HepG2 (cell line): ENCODE results near the gene SLFNL1. TPM values are rescaled to one million over a fixed set of nuclear protein-coding genes. Genes with fewer than 3 reads are reported as not detected.

Experiments
- ATAC-seq: fragments of 200-7000 bp; cut with Tn5 transposase; 3 replicates; pipeline ENCODE4 v1.9.1; 2020; ENCODE audit warnings: mild to moderate bottlenecking, moderate library complexity
- BruUV-seq: library from RNA; stranded (reverse); fragments of 400-500 nt; replicated peaks from 2 replicates; lab custom pipeline; 2021; lab: Mats Ljungman, UMichigan
- CTCF ChIA-PET: fragments of 300-600 bp; formaldehyde crosslinking; extraction: SDS; loops from one replicate; lab custom pipeline; 2021; ENCODE audit warnings: low total read pairs, inconsistent platforms, low intra/inter-chr PET ratio; lab: Yijun Ruan, JAX
- POLR2A ChIA-PET: fragments of 350-600 bp; sonication (Branson Sonifier 250); formaldehyde crosslinking; loops from one replicate; lab custom pipeline; 2020; ENCODE audit warnings: antibody characterized with exemption, inconsistent platforms; lab: Yijun Ruan, JAX
- DNase-seq: peaks from one replicate; pipeline ENCODE4 v3.0.0-alpha.2; 2015; ENCODE audit warnings: low spot score
- FAIRE-seq: peaks from 3 replicates; lab custom pipeline; 2011; peaks lifted over from hg19 to GRCh38; lab: Jason Lieb, UNC
- H2AFZ ChIP-seq: one replicate; pipeline ENCODE4 v1.6.1; 2011; ENCODE audit warnings: low read length, inconsistent platforms
- H3K27ac ChIP-seq: fragments of 300-600 bp; 3 replicates; pipeline ENCODE4 v1.8.0; 2011; ENCODE audit warnings: mixed run types, mild to moderate bottlenecking, mixed read lengths, low read length, inconsistent platforms; ENCODE audit not compliant: insufficient read depth; ENCODE audit errors: extremely low read length
- H3K27me3 ChIP-seq, 2 experiments: fragments of 200-600 bp in 1 of 2; 2 replicates in 1 of 2; 3 replicates in 1 of 2; pipeline versions ENCODE4 v1.6.0 to v1.8.0; 2011; ENCODE audit warnings: low read length in 2 of 2, mild to moderate bottlenecking in 2 of 2, moderate library complexity in 2 of 2, inconsistent platforms in 1 of 2; ENCODE audit not compliant: insufficient read depth in 2 of 2, control insufficient read depth in 1 of 2
- H3K36me3 ChIP-seq, 2 experiments: fragments of 200-600 bp in 1 of 2; replicated peaks in 1 of 2; 2 replicates in 1 of 2; 3 replicates in 1 of 2; pipeline versions ENCODE4 v1.5.1 to v1.8.0; 2011; ENCODE audit warnings: low read length in 2 of 2, inconsistent platforms in 1 of 2; ENCODE audit not compliant: insufficient read depth in 2 of 2, control insufficient read depth in 1 of 2
- H3K4me1 ChIP-seq: 2 replicates; pipeline ENCODE4 v1.5.1; 2012; ENCODE audit warnings: low read length, inconsistent platforms; ENCODE audit not compliant: insufficient read depth
- H3K4me2 ChIP-seq: 2 replicates; pipeline ENCODE4 v1.6.0; 2011; ENCODE audit warnings: low read depth, low read length, inconsistent platforms
- H3K4me3 ChIP-seq, 3 experiments: fragments of 200-600 bp in 1 of 3; sonication (generic), shearing (Covaris generic) in 1 of 3; replicated peaks in 1 of 3; 2 replicates each; pipeline ENCODE4 v1.5.1; 2011 to 2016; ENCODE audit warnings: low read length in 3 of 3, inconsistent platforms in 2 of 3, low read depth in 2 of 3, mild to moderate bottlenecking in 2 of 3, control low read depth in 1 of 3, mixed read lengths in 1 of 3; ENCODE audit not compliant: insufficient read depth in 1 of 3
- H3K79me2 ChIP-seq: one replicate; pipeline ENCODE4 v1.6.1; 2011; ENCODE audit warnings: low read length, inconsistent platforms; ENCODE audit not compliant: insufficient read depth
- H3K9ac ChIP-seq: 2 replicates; pipeline ENCODE4 v1.6.0; 2011; ENCODE audit warnings: mild to moderate bottlenecking, low read depth, low read length, inconsistent platforms; ENCODE audit not compliant: insufficient read depth
- H3K9me3 ChIP-seq: 2 replicates; pipeline ENCODE4 v1.5.1; 2012; ENCODE audit warnings: mild to moderate bottlenecking, low read length
- H4K20me1 ChIP-seq: 2 replicates; pipeline ENCODE4 v1.6.0; 2011; ENCODE audit warnings: inconsistent platforms, mild to moderate bottlenecking, low read length, moderate library complexity; ENCODE audit not compliant: insufficient read depth
- AGO2 ChIP-seq: fragments of 200-400 bp; formaldehyde crosslinking; optimal IDR thresholded peaks from 2 replicates; pipeline ENCODE3; 2017; ENCODE audit warnings: mild to moderate bottlenecking, low read depth, low read length, moderate library complexity
- ARNT2 ChIP-seq: sonication (generic); formaldehyde crosslinking; IDR thresholded peaks from 2 replicates; pipeline ENCODE4 v1.8.0; 2022; ENCODE audit warnings: mild to moderate bottlenecking, low read depth, missing genetic modification reagents, moderate library complexity
- CBFB ChIP-seq: sonication (generic); formaldehyde crosslinking; IDR thresholded peaks from 2 replicates; pipeline ENCODE4 v1.4.0; 2020; ENCODE audit warnings: missing genetic modification reagents
- HMGA1 ChIP-seq: sonication (generic); formaldehyde crosslinking; conservative IDR thresholded peaks from 2 replicates; pipeline ENCODE4 v1.4.0; 2020; ENCODE audit warnings: missing genetic modification reagents
- JUNB ChIP-seq: sonication (generic); formaldehyde crosslinking; IDR thresholded peaks from 2 replicates; pipeline ENCODE4 v1.8.0; 2022; ENCODE audit warnings: missing genetic modification reagents, mild to moderate bottlenecking, borderline replicate concordance
- MXD4 ChIP-seq: IDR thresholded peaks from 2 replicates; pipeline ENCODE4 v1.6.1; 2016; ENCODE audit warnings: mild to moderate bottlenecking, missing biosample characterization, missing genetic modification reagents
- RBFOX2 ChIP-seq: fragments of 200-400 bp; formaldehyde crosslinking; IDR thresholded peaks from 2 replicates; pipeline ENCODE4 v1.6.1; 2017; ENCODE audit warnings: low read depth, mild to moderate bottlenecking, low read length
- RBM22 ChIP-seq: fragments of 200-400 bp; formaldehyde crosslinking; optimal IDR thresholded peaks from 2 replicates; pipeline ENCODE3; 2017; ENCODE audit warnings: mild to moderate bottlenecking, low read length, moderate library complexity
- SALL1 ChIP-seq: sonication (generic); formaldehyde crosslinking; IDR thresholded peaks from 2 replicates; pipeline ENCODE4 v1.8.0; 2022; ENCODE audit warnings: mild to moderate bottlenecking, missing genetic modification reagents
- SNAI1 ChIP-seq: sonication (generic); formaldehyde crosslinking; IDR thresholded peaks from 2 replicates; pipeline ENCODE4 v1.5.0; 2020; ENCODE audit warnings: mild to moderate bottlenecking, missing genetic modification reagents, borderline replicate concordance
- SRSF9 ChIP-seq: fragments of 200-400 bp; formaldehyde crosslinking; IDR thresholded peaks from 2 replicates; pipeline ENCODE4 v1.6.1; 2018; ENCODE audit warnings: borderline replicate concordance, mild to moderate bottlenecking, low read depth, low read length; ENCODE audit not compliant: insufficient read depth, poor library complexity, severe bottlenecking
- ZFP36 ChIP-seq: fragments of 150-350 bp; IDR thresholded peaks from 2 replicates; pipeline ENCODE4 v1.6.1; 2018; ENCODE audit warnings: borderline replicate concordance, low read length, low read depth; ENCODE audit not compliant: partially characterized antibody
- ZNF160 ChIP-seq: sonication (generic); formaldehyde crosslinking; IDR thresholded peaks from 2 replicates; pipeline ENCODE4 v1.8.0; 2022; ENCODE audit warnings: mild to moderate bottlenecking, inconsistent platforms, missing genetic modification reagents
- ZNF253 ChIP-seq: sonication (generic); formaldehyde crosslinking; IDR thresholded peaks from 2 replicates; pipeline ENCODE4 v1.8.0; 2022; ENCODE audit warnings: mild to moderate bottlenecking, missing genetic modification reagents, borderline replicate concordance
- ZNF329 ChIP-seq: sonication (generic); formaldehyde crosslinking; IDR thresholded peaks from 2 replicates; pipeline ENCODE4 v1.9.0; 2021; ENCODE audit warnings: low read depth, mild to moderate bottlenecking, missing genetic modification reagents
- ZNF550 ChIP-seq: sonication (generic); formaldehyde crosslinking; IDR thresholded peaks from 2 replicates; pipeline ENCODE4 v1.4.0; 2020; ENCODE audit warnings: mild to moderate bottlenecking, missing genetic modification reagents, borderline replicate concordance
- ZNF552 ChIP-seq: sonication (generic); formaldehyde crosslinking; IDR thresholded peaks from 2 replicates; pipeline ENCODE4 v1.9.0; 2022; ENCODE audit warnings: missing genetic modification reagents, mild to moderate bottlenecking, borderline replicate concordance
- WGBS: methylation state at CpG from one replicate; pipeline ENCODE4 v1.1.6; 2017; ENCODE audit warnings: low lambda C conversion rate; 5-methylcytosine and 5-hydroxymethylcytosine counted together
- in situ Hi-C: cut with HindIII; loops from 2 replicates; pipeline ENCODE4 v1.10.0; 2017; ENCODE audit warnings: low pct_unique_long_range_greater_than_20kb; ENCODE audit not compliant: extremely low pct_ligation_motif_present
- intact Hi-C: fragments of 100-400 bp; cut with micrococcal nuclease; formaldehyde crosslinking; loops from one replicate; pipeline ENCODE4 v1.10.0; 2022; ENCODE audit not compliant: unreplicated experiment
- polyA plus RNA-seq, 8 experiments: library from polyadenylated mRNA; depleted of rRNA in 3 of 8; stranded (reverse) in 7 of 8; unstranded in 1 of 8; fragments of >200 nt; fragmentation: Illumina TruSeq in 4 of 8; extraction: Trizol in 4 of 8; gene quantifications; 2 replicates each; pipeline versions ENCODE4 v1.2.1 to v1.2.3, GENCODE V29; 2011 to 2016; ENCODE audit warnings: low read depth in 4 of 8, missing spikeins in 1 of 8, mixed read lengths in 1 of 8; ENCODE audit not compliant: insufficient read depth in 1 of 8
- total RNA-seq, 5 experiments: library from RNA; depleted of rRNA; stranded (reverse); fragments of >200 nt; fragmentation: Illumina TruSeq; extraction: Trizol; gene quantifications; 2 replicates each; pipeline ENCODE4 v1.2.3, GENCODE V29; 2016; ENCODE audit warnings: low read depth in 1 of 5
- TF ChIP-seq, protein P1 (sequence below): sonication (generic); formaldehyde crosslinking; IDR thresholded peaks from 2 replicates; pipeline ENCODE4 v1.8.0; 2022; ENCODE audit warnings: mild to moderate bottlenecking, missing genetic modification reagents, moderate library complexity

Gene SLFNL1
- total and polyA plus RNA-seq, 2 of the 13 experiments (the other 11 are each of a cell fraction or from before 2014, with no cell fraction given) = 0.07 to 0.20 TPM

GRCh38 chr1:41017141-41018017, 4.1 kb downstream of the SLFNL1 start:
- ATAC-seq (no peak), FAIRE-seq (no peak), DNase-seq (no peak)
- TF ChIP-seq AGO2 = peak; percentile 90
- TF ChIP-seq ARNT2 (CRISPR knock-in tag) = no peak
- TF ChIP-seq RBFOX2 = peak; percentile 28; the same call in 1 of the 2 replicates
- TF ChIP-seq RBM22 = peak; percentile 34
- WGBS = 94% methylated on average over 11 of the region's 44 CpGs
- Histone ChIP-seq H3K9me3 (no peaks in the 10 kb centered on the region), H3K27me3 (no peaks in the 10 kb centered on the region), H3K4me3 (no peak overlapping the region), H3K4me1 (peaks cover 15% of the 10 kb centered on the region), H4K20me1 (no peaks in the 10 kb centered on the region), H3K4me2 (no peak overlapping the region), H3K9ac (no peak overlapping the region), H2AFZ (no peak overlapping the region), H3K36me3 (peaks cover 8 to 31% of the 10 kb centered on the region in 2 experiments), H3K27ac (no peak overlapping the region), H3K79me2 (no peaks in the 10 kb centered on the region)
- in situ Hi-C loops = no loop called here
- intact Hi-C loops = no loop called here
- no TSS peak for BruUV-seq
- ChIA-PET CTCF (no interaction called here), POLR2A (no interaction called here)

- H3K4me2 ChIP-seq = no peak overlapping the region
- no peaks in the 10 kb centered on the region for H3K79me2 ChIP-seq
- FAIRE-seq = no peak
- H3K27me3 ChIP-seq = no peaks in the 10 kb centered on the region
- H4K20me1 ChIP-seq = no peaks in the 10 kb centered on the region
- H3K27ac ChIP-seq = no peak overlapping the region
- ATAC-seq = no peak
- no peak overlapping the region for H3K9ac ChIP-seq
- H3K36me3 ChIP-seq = peaks cover 12 to 43% of the 10 kb centered on the region in 2 experiments
- H2AFZ ChIP-seq = no peak overlapping the region
- DNase-seq = no peak
- intact Hi-C loops (no loop called here), in situ Hi-C loops (no loop called here)
- CTCF ChIA-PET = no interaction called here
- H3K4me1 ChIP-seq = peaks cover 4% of the 10 kb centered on the region
- BruUV-seq = no TSS peak
- no peak overlapping the region for H3K4me3 ChIP-seq
- WGBS = 98% methylated on average over 13 of the region's 13 CpGs
- POLR2A ChIA-PET = no interaction called here
- no peaks in the 10 kb centered on the region for H3K9me3 ChIP-seq
- TF ChIP-seq ZNF329 (no peak), HMGA1 (CRISPR knock-in tag) (no peak), ZNF550 (no peak), ZNF160 (CRISPR knock-in tag) (no peak), SRSF9 (no peak), JUNB (CRISPR knock-in tag) (no peak), ZNF253 (no peak), MXD4 (CRISPR knock-in tag) (no peak), ZFP36 (no peak), CBFB (CRISPR knock-in tag) (no peak), ZNF552 (CRISPR knock-in tag) (no peak), SALL1 (no peak), SNAI1 (CRISPR knock-in tag) (no peak)
- TF ChIP-seq, protein P1, sequence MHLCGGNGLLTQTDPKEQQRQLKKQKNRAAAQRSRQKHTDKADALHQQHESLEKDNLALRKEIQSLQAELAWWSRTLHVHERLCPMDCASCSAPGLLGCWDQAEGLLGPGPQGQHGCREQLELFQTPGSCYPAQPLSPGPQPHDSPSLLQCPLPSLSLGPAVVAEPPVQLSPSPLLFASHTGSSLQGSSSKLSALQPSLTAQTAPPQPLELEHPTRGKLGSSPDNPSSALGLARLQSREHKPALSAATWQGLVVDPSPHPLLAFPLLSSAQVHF (CRISPR knock-in tag) = no peak
Measured at GRCh38 chr1:41015897-41016470, 5.5 kb downstream of the SLFNL1 start.
